A549 (cell line): ENCODE measurements around the gene TCP11L1. TPM values are rescaled to one million over a fixed set of nuclear protein-coding genes. Genes with fewer than 3 reads are reported as not detected.

ENCODE experiments used
- ATAC-seq, 2 experiments: fragments of 200-7000 bp in 1 of 2; fragments of >200 bp in 1 of 2; cut with Nextera tagmentation in 1 of 2; cut with Tn5 transposase in 1 of 2; 3 replicates each; pipeline versions ENCODE4 v1.8.0 to v1.9.1; 2018 to 2020; ENCODE audit warnings: mild to moderate bottlenecking in 1 of 2, moderate library complexity in 1 of 2
- CTCF ChIA-PET: fragments of 300-600 bp; sonication (Branson Sonifier 250); formaldehyde crosslinking; extraction: SDS; loops from one replicate; lab custom pipeline; 2021; ENCODE audit warnings: antibody characterized with exemption, inconsistent platforms; lab: Yijun Ruan, JAX
- POLR2A ChIA-PET: fragments of 350-600 bp; formaldehyde crosslinking; extraction: SDS; loops from one replicate; lab custom pipeline; 2021; ENCODE audit warnings: antibody characterized with exemption, inconsistent platforms; lab: Yijun Ruan, JAX
- DNase-seq, 2 experiments: peaks; one replicate each; pipeline versions ENCODE4 v3.0.0 to v3.0.0-alpha.2; 2011 to 2016; ENCODE audit warnings: low read depth in 1 of 2, low spot score in 1 of 2
- FAIRE-seq: peaks from 2 replicates; lab custom pipeline; 2011; peaks lifted over from hg19 to GRCh38; lab: Jason Lieb, UNC
- H3K27ac ChIP-seq, 2 experiments: fragments of >200 bp; sonication (Bioruptor Twin); formaldehyde crosslinking; 3 replicates each; pipeline ENCODE4 v1.5.1; 2016 to 2017
- H3K4me1 ChIP-seq: fragments of >200 bp; sonication (Bioruptor Twin); formaldehyde crosslinking; 3 replicates; pipeline ENCODE4 v1.6.1; 2016
- H3K4me2 ChIP-seq: fragments of >200 bp; sonication (Bioruptor Twin); formaldehyde crosslinking; 3 replicates; pipeline ENCODE4 v1.6.1; 2016
- H3K4me3 ChIP-seq: fragments of >200 bp; sonication (Bioruptor Twin); formaldehyde crosslinking; 3 replicates; pipeline ENCODE4 v1.5.1; 2016
- H3K9me3 ChIP-seq: fragments of >200 bp; sonication (Bioruptor Twin); formaldehyde crosslinking; 3 replicates; pipeline ENCODE4 v1.6.1; 2016
- BHLHE40 ChIP-seq: IDR thresholded peaks from 2 replicates; pipeline ENCODE4 v1.6.1; 2012; ENCODE audit warnings: low read depth, low read length, inconsistent platforms
- CTCF ChIP-seq: fragments of >200 bp; sonication (Bioruptor Twin); formaldehyde crosslinking; IDR thresholded peaks from 3 replicates; pipeline ENCODE4 v1.5.1; 2016
- E2F6 ChIP-seq: IDR thresholded peaks from 2 replicates; pipeline ENCODE4 v1.6.1; 2012; ENCODE audit warnings: low read depth, borderline replicate concordance
- EHF ChIP-seq: fragments of 250-450 bp; sonication (Bioruptor Pico); IDR thresholded peaks from 2 replicates; pipeline ENCODE4 v1.5.0; 2020; ENCODE audit warnings: mild to moderate bottlenecking
- ELK1 ChIP-seq: fragments of 150-350 bp; IDR thresholded peaks from 2 replicates; pipeline ENCODE4 v1.6.1; 2014; ENCODE audit warnings: low read depth, mild to moderate bottlenecking, low read length
- FOSB ChIP-seq: fragments of 250-450 bp; sonication (Bioruptor Pico); IDR thresholded peaks from 2 replicates; pipeline ENCODE4 v1.5.0; 2020; ENCODE audit warnings: mild to moderate bottlenecking, moderate library complexity
- FOSL2 ChIP-seq, 2 experiments: fragments of 450-650 bp in 1 of 2; fragments of >200 bp in 1 of 2; sonication (Bioruptor Twin) in 1 of 2; formaldehyde crosslinking; IDR thresholded peaks; 2 replicates each; pipeline versions ENCODE4 v1.5.0 to v1.6.1; 2016 to 2020; ENCODE audit warnings: mild to moderate bottlenecking in 1 of 2, moderate library complexity in 1 of 2
- FOXS1 ChIP-seq: fragments of 250-450 bp; sonication (Bioruptor Pico); IDR thresholded peaks from 2 replicates; pipeline ENCODE4 v1.5.0; 2020; ENCODE audit warnings: mild to moderate bottlenecking, moderate library complexity
- HEYL ChIP-seq: fragments of 250-450 bp; sonication (Bioruptor Pico); IDR thresholded peaks from 2 replicates; pipeline ENCODE4 v1.8.0; 2021; ENCODE audit warnings: mild to moderate bottlenecking, moderate library complexity
- HMGXB4 ChIP-seq: fragments of 250-450 bp; sonication (Bioruptor Pico); IDR thresholded peaks from 2 replicates; pipeline ENCODE4 v1.5.0; 2021; ENCODE audit warnings: mild to moderate bottlenecking, moderate library complexity, borderline replicate concordance
- HOXB13 ChIP-seq: fragments of 250-450 bp; sonication (Bioruptor Pico); IDR thresholded peaks from 2 replicates; pipeline ENCODE4 v1.5.0; 2020; ENCODE audit warnings: low read depth, mild to moderate bottlenecking, moderate library complexity
- HOXB5 ChIP-seq: fragments of 250-450 bp; sonication (Bioruptor Pico); IDR thresholded peaks from 2 replicates; pipeline ENCODE4 v1.5.0; 2020; ENCODE audit warnings: mild to moderate bottlenecking, moderate library complexity
- KDM5A ChIP-seq: fragments of 200-600 bp; sonication (generic); IDR thresholded peaks from 2 replicates; pipeline ENCODE4 v1.6.1; 2016; ENCODE audit warnings: antibody characterized with exemption, mild to moderate bottlenecking
- MAFK ChIP-seq: fragments of 450-650 bp; IDR thresholded peaks from 2 replicates; pipeline ENCODE4 v1.6.1; 2014; ENCODE audit not compliant: partially characterized antibody
- MAX ChIP-seq: IDR thresholded peaks from 2 replicates; pipeline ENCODE4 v1.6.1; 2012
- MAZ ChIP-seq: fragments of 150-350 bp; IDR thresholded peaks from 2 replicates; pipeline ENCODE4 v1.6.1; 2014; ENCODE audit warnings: antibody characterized with exemption, low read depth, low read length, borderline replicate concordance
- MYC ChIP-seq: IDR thresholded peaks from 2 replicates; pipeline ENCODE4 v1.6.1; 2012; ENCODE audit warnings: mild to moderate bottlenecking, inconsistent platforms, low read length, improper control_type of control experiment, borderline replicate concordance
- NFE2L2 ChIP-seq: fragments of 150-350 bp; conservative IDR thresholded peaks from 2 replicates; pipeline ENCODE4 v1.6.1; 2014; ENCODE audit warnings: low read length
- POLR2A ChIP-seq: IDR thresholded peaks from 2 replicates; pipeline ENCODE4 v1.6.1; 2012; ENCODE audit warnings: mild to moderate bottlenecking, low read length
- RCOR1 ChIP-seq: fragments of 150-350 bp; IDR thresholded peaks from 2 replicates; pipeline ENCODE4 v1.6.1; 2014; ENCODE audit warnings: antibody characterized with exemption, low read length, low read depth
- RFX5 ChIP-seq: fragments of 450-650 bp; IDR thresholded peaks from 2 replicates; pipeline ENCODE4 v1.7.1; 2014; ENCODE audit warnings: antibody characterized with exemption, mild to moderate bottlenecking, moderate library complexity
- TP53 ChIP-seq: fragments of 250-450 bp; sonication (Bioruptor Pico); IDR thresholded peaks from 2 replicates; pipeline ENCODE4 v1.5.0; 2021; ENCODE audit warnings: mild to moderate bottlenecking, moderate library complexity
- ZC3H11A ChIP-seq: fragments of 450-650 bp; IDR thresholded peaks from 2 replicates; pipeline ENCODE4 v1.6.1; 2014; ENCODE audit warnings: antibody characterized with exemption, mild to moderate bottlenecking
- WGBS: methylation state at CpG from one replicate; pipeline ENCODE4 v1.1.6; 2017; ENCODE audit errors: missing lambda C conversion rate; 5-methylcytosine and 5-hydroxymethylcytosine counted together
- polyA plus RNA-seq, 4 experiments: library from polyadenylated mRNA; depleted of rRNA in 3 of 4; stranded (reverse); fragments of >200 nt; fragmentation: RNase III in 1 of 4; extraction: RNeasy Plus Mini Kit Qiagen cat#74134 plus additional on column Dnase treatment in 1 of 4; gene quantifications; 2 replicates in 3 of 4; 3 replicates in 1 of 4; pipeline ENCODE4 v1.2.3, GENCODE V29; 2011 to 2017

The TCP11L1 gene
- polyA plus RNA-seq, 2 of the 4 experiments (the other 2 are of a cell fraction), result 30.3 to 42.1 TPM

GRCh38 chr11:33039274-33040032 is at the start of gene TCP11L1 (continued):
- TF ChIP-seq RCOR1 (no peak), HOXB5 (0 out of 2 replicates have a peak, but pooled peaks have one; percentile 19), MYC (peak; percentile 26; the same call in 1 of the 2 replicates), FOSB (CRISPR knock-in tag) (0 out of 2 replicates have a peak, but pooled peaks have one; percentile 18), MAX (peak; percentile 65), TP53 (CRISPR knock-in tag) (no peak), BHLHE40 (no peak), RFX5 (no peak), E2F6 (no peak), KDM5A (no peak), FOSL2 (IDR thresholded peaks at IDR 0.05) (no peak), FOSL2 (CRISPR knock-in tag; IDR thresholded peaks at IDR 0.05) (no peak), HOXB13 (no peak), FOXS1 (CRISPR knock-in tag) (no peak), ELK1 (no peak)

GRCh38 chr11:32990481-32990880 is 48.9 kb upstream of the TCP11L1 start:
- FAIRE-seq (no peak), ATAC-seq (no peak), DNase-seq (no peak)
- ChIA-PET CTCF (interaction anchor here (1.2 kb wide), 1 partner anchor 75 kb away, joined by 4 read pairs; no protein-coding TSS in a partner anchor), POLR2A (no interaction called here)
- Histone ChIP-seq H3K4me2 (no peak overlapping the region), H3K27ac (no peak overlapping the region), H3K4me1 (no peaks in the 10 kb centered on the region), H3K4me3 (no peak overlapping the region), H3K9me3 (peaks cover 11% of the 10 kb centered on the region; the same call in 1 of the 3 replicates)
- TF ChIP-seq HEYL (CRISPR knock-in tag) (no peak), ZC3H11A (peak; percentile 90)
- WGBS, result 32% methylated on average over 1 of the region's 1 CpG

GRCh38 chr11:32991427-32991826 is 47.9 kb upstream of the TCP11L1 start:
- H3K9me3 ChIP-seq, result peaks cover 14% of the 10 kb centered on the region; the same call in 1 of the 3 replicates
- TF ChIP-seq MAFK (peak; percentile 70), ZC3H11A (no peak), MAZ (no peak)
- TF ChIP-seq, all 56 proteins: peak for 1
- no peak for ATAC-seq
- no peak overlapping the region for H3K4me3 ChIP-seq
- no peak overlapping the region for H3K4me2 ChIP-seq
- ChIA-PET POLR2A (no interaction called here), CTCF (interaction anchor here (1.0 to 1.2 kb wide), 2 partner anchors 9 to 74 kb away, joined by 3 to 4 read pairs; no protein-coding TSS in a partner anchor)
- no peaks in the 10 kb centered on the region for H3K4me1 ChIP-seq
- 52% methylated on average over 3 of the region's 3 CpGs for WGBS
- H3K27ac ChIP-seq, result no peak overlapping the region
- FAIRE-seq, result no peak
- DNase-seq, result no peak

- Histone ChIP-seq H3K27ac (no peak overlapping the region), H3K9me3 (peaks cover 14% of the 10 kb centered on the region; the same call in 1 of the 3 replicates), H3K4me1 (no peaks in the 10 kb centered on the region), H3K4me3 (no peak overlapping the region), H3K4me2 (no peak overlapping the region)
- no peak for DNase-seq
- ChIA-PET POLR2A (no interaction called here), CTCF (interaction anchor here (0.8 to 1.2 kb wide), 3 partner anchors 9 to 74 kb away, joined by 3 to 5 read pairs (median 4); no protein-coding TSS in a partner anchor)
- ATAC-seq, result no peak
- FAIRE-seq, result no peak
- TF ChIP-seq NFE2L2, result no peak
- TF ChIP-seq POLR2A, result no peak
- TF ChIP-seq EHF (CRISPR knock-in tag), result no peak
- no peak for TF ChIP-seq TP53 (CRISPR knock-in tag)
- TF ChIP-seq MAX, result no peak
- TF ChIP-seq HMGXB4, result no peak
- no peak for TF ChIP-seq CTCF
- TF ChIP-seq RFX5, result no peak
These were observed 47.5 kb upstream of the TCP11L1 start for GRCh38 chr11:32991898-32992297.
